ENCODE data around the gene LINC00632.

- TF ChIP-seq CTCF (IDR thresholded peaks at IDR 0.05; ENCODE audit: low read length): no peak
- TF ChIP-seq EZH2 (IDR thresholded peaks at IDR 0.05; ENCODE audit: borderline replicate concordance, low read length): no peak
Measured at GRCh38 chrX:140765043-140765784, 55.7 kb downstream of the LINC00632 start.
